ENCODE results near the gene DCTN5.

DCTN5 gene

GRCh38 chr16:23642246-23642774 is 1.0 kb downstream of the DCTN5 start:
- Histone ChIP-seq H3K4me3 (ENCODE audit: insufficient read depth, low read length, poor library complexity, severe bottlenecking) (peak overlapping the region; percentile 100), H3F3A (ENCODE audit: insufficient read depth) (peaks cover 9% of the 10 kb centered on the region; the same call in 1 of the 2 replicates), H2AFZ (ENCODE audit: low read depth, low read length, severe bottlenecking) (no peak overlapping the region), H3K9me3 (ENCODE audit: insufficient read depth, low read length) (no peaks in the 10 kb centered on the region), H3K9ac (ENCODE audit: low read length) (peak overlapping the region; percentile 99), H3K27me3 (ENCODE audit: low read length) (no peaks in the 10 kb centered on the region), H3K9me2 (replicated peaks; ENCODE audit: insufficient read depth, low read length) (no peaks in the 10 kb centered on the region), H3K36me3 (ENCODE audit: low read length) (peaks cover 11% of the 10 kb centered on the region; the same call in 1 of the 2 replicates), H4K20me1 (ENCODE audit: low read depth, low read length) (no peaks in the 10 kb centered on the region), H3K79me2 (ENCODE audit: insufficient read depth, low read length) (peaks cover 77% of the 10 kb centered on the region), H3K27ac (ENCODE audit: low read depth, low read length) (peak overlapping the region; percentile 83), H3K4me2 (ENCODE audit: low read depth, low read length, poor library complexity, severe bottlenecking) (peak overlapping the region; percentile 88)
- TF ChIP-seq CTCF (IDR thresholded peaks at IDR 0.05; ENCODE audit: insufficient read depth, low read length, poor library complexity, severe bottlenecking) (no peak), EZH2phosphoT487 (conservative IDR thresholded peaks at IDR 0.05; ENCODE audit: low read length) (no peak)

GRCh38 chr16:23650674-23651416 is 9.6 kb downstream of the DCTN5 start:
- Histone ChIP-seq H4K20me1 (ENCODE audit: low read depth, low read length) (peaks cover 7% of the 10 kb centered on the region; the same call in 1 of the 2 replicates), H3K9ac (ENCODE audit: low read length) (no peak overlapping the region), H3K27me3 (ENCODE audit: low read length) (no peaks in the 10 kb centered on the region), H3K36me3 (ENCODE audit: low read length) (peaks cover 32% of the 10 kb centered on the region), H3K4me2 (ENCODE audit: low read depth, low read length, poor library complexity, severe bottlenecking) (no peak overlapping the region), H3K9me2 (replicated peaks; ENCODE audit: insufficient read depth, low read length) (no peaks in the 10 kb centered on the region), H3K79me2 (ENCODE audit: insufficient read depth, low read length) (peaks cover 97% of the 10 kb centered on the region), H3K9me3 (ENCODE audit: insufficient read depth, low read length) (no peaks in the 10 kb centered on the region), H3K4me3 (ENCODE audit: insufficient read depth, low read length, poor library complexity, severe bottlenecking) (no peak overlapping the region), H3K27ac (ENCODE audit: low read depth, low read length) (no peak overlapping the region), H3F3A (ENCODE audit: insufficient read depth) (0 out of 2 replicates have a peak, but pooled peaks cover 4% of the 10 kb centered on the region), H2AFZ (ENCODE audit: low read depth, low read length, severe bottlenecking) (no peak overlapping the region)
- no peak for TF ChIP-seq CTCF (IDR thresholded peaks at IDR 0.05; ENCODE audit: insufficient read depth, low read length, poor library complexity, severe bottlenecking)
- TF ChIP-seq EZH2phosphoT487 (conservative IDR thresholded peaks at IDR 0.05; ENCODE audit: low read length): no peak

- Histone ChIP-seq H3K36me3 (ENCODE audit: low read length) (peaks cover 32% of the 10 kb centered on the region), H4K20me1 (ENCODE audit: low read depth, low read length) (peaks cover 7% of the 10 kb centered on the region; the same call in 1 of the 2 replicates), H3K9me2 (replicated peaks; ENCODE audit: insufficient read depth, low read length) (no peaks in the 10 kb centered on the region), H3K27ac (ENCODE audit: low read depth, low read length) (no peak overlapping the region), H3K9me3 (ENCODE audit: insufficient read depth, low read length) (no peaks in the 10 kb centered on the region), H3K9ac (ENCODE audit: low read length) (no peak overlapping the region), H3K27me3 (ENCODE audit: low read length) (no peaks in the 10 kb centered on the region), H3K4me3 (ENCODE audit: insufficient read depth, low read length, poor library complexity, severe bottlenecking) (no peak overlapping the region), H3K4me2 (ENCODE audit: low read depth, low read length, poor library complexity, severe bottlenecking) (no peak overlapping the region), H3F3A (ENCODE audit: insufficient read depth) (0 out of 2 replicates have a peak, but pooled peaks cover 4% of the 10 kb centered on the region), H3K79me2 (ENCODE audit: insufficient read depth, low read length) (peaks cover 93% of the 10 kb centered on the region), H2AFZ (ENCODE audit: low read depth, low read length, severe bottlenecking) (no peak overlapping the region)
- TF ChIP-seq CTCF (IDR thresholded peaks at IDR 0.05; ENCODE audit: insufficient read depth, low read length, poor library complexity, severe bottlenecking): no peak
- TF ChIP-seq EZH2phosphoT487 (conservative IDR thresholded peaks at IDR 0.05; ENCODE audit: low read length): no peak
Observed at GRCh38 chr16:23651943-23652468, 10.7 kb downstream of the DCTN5 start.
